ENCODE results near the gene PINLYP. TPM values are rescaled to one million over a fixed set of nuclear protein-coding genes. Genes with fewer than 3 reads are reported as not detected.
A peak's percentile ranks its signal among the peaks of the same experiment; 100 is the strongest.

Gene PINLYP
- total RNA-seq (1 to 10 TPM in 2 of 6 donors, under 1 TPM in 4; 0.51 to 1.5 (median 0.60) TPM), polyA plus RNA-seq (1 to 10 TPM; 5.2 to 7.2 TPM)

DNA sequence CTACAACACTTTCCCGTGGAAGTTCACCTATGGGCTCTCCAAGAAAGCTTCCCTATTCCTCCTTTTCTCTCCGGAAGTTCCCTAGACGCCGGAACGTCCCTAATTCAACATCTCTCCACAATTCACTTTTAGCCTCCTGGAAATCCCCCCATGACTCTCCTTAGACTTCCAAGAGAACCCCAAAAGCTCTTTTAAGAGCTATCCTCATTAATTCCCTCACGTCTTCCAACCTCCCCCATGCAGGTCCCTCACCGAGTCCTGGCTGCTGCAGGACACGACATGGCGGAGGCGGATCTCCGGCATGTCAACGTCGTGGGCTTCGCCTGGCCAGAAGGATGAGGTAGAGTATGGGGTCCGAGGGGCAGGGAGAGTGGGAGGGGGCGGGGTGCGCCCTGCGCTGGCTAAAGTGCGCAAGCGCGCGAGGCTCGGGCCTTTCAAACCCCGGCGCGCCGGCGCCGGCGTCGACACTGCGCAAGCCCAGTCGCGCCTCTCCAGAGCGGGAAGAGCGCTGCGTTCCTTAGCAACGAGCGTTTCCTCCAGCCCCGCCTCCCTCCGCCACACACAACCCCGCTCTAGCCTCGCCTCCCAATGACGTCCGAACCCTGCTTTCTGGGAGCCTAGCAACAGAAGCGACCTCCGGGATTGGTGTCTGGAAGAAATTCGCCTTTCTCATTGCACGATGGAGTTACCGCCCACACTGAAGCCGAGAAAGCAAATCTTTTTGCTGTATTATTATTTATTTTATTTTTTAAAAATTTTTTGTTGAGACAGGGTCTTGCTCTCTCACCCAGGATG lies at the start of gene PINLYP, which contains the start of gene XRCC1:
Gene PINLYP, plus strand, starts transcription at position 646 of the 795 bp plus-strand sequence. CDS start 1,391 bp downstream, outside the sequence.
Gene XRCC1, minus strand, starts transcription at position 372 of the 795 bp plus-strand sequence. Its CDS starts 69 bp downstream, at position 303.
- peak within 1 kb of the TSS; percentile 51 to 82 (median 71) for H3K4me3 ChIP-seq
- no peaks in the 10 kb centered on the region for H3K9me3 ChIP-seq
- H3K4me1 ChIP-seq = peaks cover 0 to 7% (median 7%) of the 10 kb centered on the region in 3 donors
- intact Hi-C loops (cut with DNase I) = no loop called here
- no peaks in the 10 kb centered on the region for H3K27me3 ChIP-seq
- TF ChIP-seq CTCF (IDR thresholded peaks at IDR 0.05) = no peak
- WGBS, 2 donors = 0% methylated on average over 51 of the region's 51 CpGs
- ATAC-seq = peak; percentile 99
- DNase-seq = peak; percentile 96 to 99 (median 98)
- no peaks in the 10 kb centered on the region for H3K36me3 ChIP-seq
- FAIRE-seq = peak; percentile 97
- peak within 1 kb of the TSS; percentile 54 to 71 (median 60) for H3K27ac ChIP-seq

DNA sequence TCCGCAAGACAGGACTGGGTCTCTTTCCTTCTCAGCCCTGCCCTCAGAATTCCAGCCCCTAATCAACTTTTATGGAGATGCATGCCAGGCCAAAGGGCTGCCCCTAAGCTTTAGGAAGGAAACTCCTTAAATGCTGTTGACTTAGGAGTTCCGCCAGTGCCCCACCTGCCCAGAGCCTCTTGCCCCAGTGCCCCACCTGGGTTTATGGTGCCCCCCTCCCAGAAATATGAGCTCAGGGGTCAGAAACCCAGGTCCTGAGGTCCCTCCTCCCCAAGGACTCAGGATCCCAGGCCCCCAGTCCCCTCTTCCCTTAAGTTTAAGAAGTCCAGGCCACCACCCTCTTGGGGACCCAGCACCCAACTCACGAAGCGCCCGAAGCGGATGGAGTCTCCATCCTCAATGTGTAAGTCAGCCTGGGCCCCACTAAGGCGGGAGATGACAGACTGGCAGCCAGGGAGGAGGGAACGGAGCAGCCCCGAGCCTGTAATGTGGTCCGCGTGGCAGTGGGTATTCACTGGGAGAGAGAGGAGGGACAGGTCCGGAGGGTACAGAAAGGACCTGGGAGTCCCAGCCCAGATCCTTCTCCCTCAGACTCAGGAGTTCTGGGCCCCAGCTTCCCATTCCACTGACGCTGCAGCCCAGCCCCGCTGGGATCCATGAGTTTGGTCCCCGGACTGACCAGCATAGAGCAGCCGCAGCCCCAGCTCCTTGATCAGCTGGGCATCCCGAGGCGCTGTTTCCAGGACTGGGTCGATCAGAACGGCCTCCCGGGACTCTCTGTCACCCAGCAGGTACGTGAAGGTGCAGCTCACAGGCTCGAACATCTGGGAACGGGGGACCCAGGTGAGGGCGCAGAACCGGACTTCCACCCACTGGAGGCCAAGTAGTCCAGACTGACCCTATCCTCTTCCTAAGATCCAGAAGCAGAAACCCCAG lies 49.5 kb upstream of the PINLYP start:
- FAIRE-seq (no peak), DNase-seq (peak in 3 of 6 donors; percentile 45 to 81 (median 64)), ATAC-seq (peak; percentile 47 to 56 (median 54))
- no peaks in the 10 kb centered on the region for H3K36me3 ChIP-seq
- no peaks in the 10 kb centered on the region for H3K9me3 ChIP-seq
- H3K27me3 ChIP-seq = no peaks in the 10 kb centered on the region
- WGBS, 2 donors = 4 to 9% methylated on average over 26 of the region's 26 CpGs
- intact Hi-C loops (cut with DNase I) = no loop called here
- peak overlapping the region; percentile 51 to 73 (median 60) for H3K4me3 ChIP-seq
- peak overlapping the region in 2 of 4 donors; percentile 73 to 77 for H3K27ac ChIP-seq
- peaks cover 0 to 20% (median 13%) of the 10 kb centered on the region in 3 donors for H3K4me1 ChIP-seq
- TF ChIP-seq CTCF (IDR thresholded peaks at IDR 0.05) = no peak

DNA sequence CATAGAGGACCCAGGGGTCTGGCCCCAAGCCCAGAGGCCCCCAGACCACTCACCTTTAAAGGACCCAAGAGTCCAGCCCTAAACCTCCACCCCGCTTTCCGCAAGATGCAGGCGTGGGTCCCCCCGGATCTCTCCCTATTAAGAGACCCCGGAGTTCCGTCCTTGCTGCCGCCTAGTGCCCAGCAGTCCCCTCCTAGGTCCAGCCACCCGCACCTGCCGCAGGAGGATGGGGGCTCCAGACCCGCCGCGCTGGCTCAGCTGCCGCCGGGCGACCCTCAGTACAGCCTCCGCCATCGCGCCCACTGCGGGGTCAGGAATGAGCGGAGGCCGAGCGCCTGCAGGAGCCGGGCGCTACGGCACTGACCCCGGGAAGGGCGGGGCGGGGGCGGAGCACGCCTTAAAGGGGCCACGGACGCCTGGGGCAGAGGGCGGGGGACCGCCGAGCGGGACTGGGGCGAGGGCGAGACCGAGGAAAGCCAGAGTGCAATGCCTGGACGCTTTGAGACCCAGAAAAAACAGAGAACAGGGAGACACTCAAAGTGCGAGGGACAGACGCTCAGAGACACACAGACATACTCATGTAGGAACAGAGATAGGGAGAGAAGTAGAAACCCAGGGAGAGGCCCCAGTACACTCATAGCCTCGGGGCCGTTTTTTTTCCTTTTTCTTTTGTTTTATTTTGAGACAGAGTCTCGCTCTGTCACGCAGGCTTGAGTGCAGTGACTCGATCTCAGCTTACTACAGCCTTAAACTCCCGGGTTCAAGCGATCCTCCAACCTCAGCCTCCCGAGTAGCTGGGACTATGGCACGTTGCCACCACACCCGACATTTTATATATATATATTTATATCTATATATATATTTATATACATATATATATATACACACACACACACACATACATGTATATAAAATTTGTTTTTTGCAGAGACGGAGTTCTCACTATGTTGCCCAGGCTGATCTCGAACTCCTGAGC lies 48.4 kb upstream of the PINLYP start, which contains the start of gene ETHE1:
Gene ETHE1, minus strand, starts transcription at position 318 of the 976 bp plus-strand sequence. Its CDS starts 24 bp downstream, at position 294.
- no peaks in the 10 kb centered on the region for H3K36me3 ChIP-seq
- intact Hi-C loops (cut with DNase I) = no loop called here
- no peak for TF ChIP-seq CTCF (IDR thresholded peaks at IDR 0.05)
- DNase-seq (peak; percentile 75 to 94 (median 86)), ATAC-seq (peak; percentile 94 to 95 (median 94)), FAIRE-seq (no peak)
- peak within 1 kb of the TSS; percentile 51 to 73 (median 60) for H3K4me3 ChIP-seq
- peaks cover 0 to 20% (median 13%) of the 10 kb centered on the region in 3 donors for H3K4me1 ChIP-seq
- no peaks in the 10 kb centered on the region for H3K27me3 ChIP-seq
- 5% methylated on average over 49 to 54 of the region's 54 CpGs for WGBS, 2 donors
- H3K27ac ChIP-seq = peak within 1 kb of the TSS in 3 of 4 donors; percentile 16 to 77 (median 73)
- H3K9me3 ChIP-seq = no peaks in the 10 kb centered on the region
